Activated CD4-positive, alpha-beta T cell treated with anti-CD3 and anti-CD28 coated beads, Interleukin-2, Interleukin-4, amounts not matched to agents 100 ng/mL and 50 ng/mL, durations not matched to agents 16 hours and 8 hours (primary cell): ENCODE data around the gene MGLL.
"Not testable (repeated sequence)": the region's sequence is repeated elsewhere in the genome, so short reads cannot be mapped to it uniquely, and the experiment has no call there.

Experiments
- DNase-seq: peaks from one replicate; pipeline ENCODE4 v3.0.0-alpha.2; 2020; ENCODE audit warnings: low spot score

MGLL gene

DNA sequence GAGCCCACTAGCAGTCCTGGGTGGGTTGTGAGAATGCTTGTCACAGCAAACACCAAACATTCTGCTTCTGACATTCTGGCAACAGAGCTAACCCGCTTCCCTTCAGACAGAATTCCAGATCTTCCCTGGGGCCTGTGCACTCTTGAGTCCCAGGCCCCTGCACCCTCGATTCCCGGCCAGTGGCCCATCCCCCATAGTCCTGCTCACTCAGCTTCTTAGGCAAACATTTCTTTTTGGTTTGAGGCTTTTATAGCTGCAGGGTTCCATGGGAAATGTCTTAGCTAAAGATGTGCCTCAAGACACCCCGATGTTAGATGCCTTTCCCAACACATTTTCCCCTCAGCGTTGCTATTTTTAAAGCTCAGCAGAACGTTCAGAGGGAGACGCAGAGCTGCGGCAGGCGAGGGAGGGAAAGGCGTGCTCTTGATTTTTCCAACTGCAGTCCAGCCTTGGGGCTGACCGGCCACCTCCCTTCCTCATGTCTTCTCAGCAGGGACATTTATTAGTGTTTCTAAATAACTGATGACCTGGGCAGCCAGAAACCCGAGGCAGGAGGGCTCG is 114.4 kb downstream of the MGLL start:
- DNase-seq = no peak

DNA sequence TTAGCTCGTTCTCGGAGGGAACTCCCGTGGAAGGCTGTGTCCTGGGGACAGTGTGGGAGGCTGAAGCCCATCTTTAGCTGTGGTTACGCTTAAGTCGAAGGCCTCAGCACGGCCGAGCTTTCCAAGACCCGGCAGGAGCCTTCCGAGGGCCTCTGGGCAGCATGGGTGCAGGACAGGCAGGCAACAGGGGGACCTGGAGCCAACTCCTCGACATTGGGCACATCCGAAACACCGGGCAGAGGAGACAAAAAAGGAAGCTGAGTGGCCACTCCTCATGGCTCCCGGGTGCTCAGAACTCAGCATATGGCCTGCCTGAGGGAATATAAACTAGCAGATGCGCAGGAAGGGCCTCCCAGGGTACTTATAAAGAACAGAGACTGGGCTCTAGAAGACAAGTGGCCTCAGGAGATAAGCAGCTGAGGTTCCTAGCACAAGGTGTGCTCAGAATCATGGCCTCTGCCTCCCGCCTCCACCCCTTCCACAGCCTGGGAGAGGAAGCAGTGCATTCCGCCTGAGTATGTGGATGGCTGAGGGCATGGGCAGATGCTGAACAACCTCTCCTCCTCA is 115.4 kb downstream of the MGLL start:
- no peak for DNase-seq

DNA sequence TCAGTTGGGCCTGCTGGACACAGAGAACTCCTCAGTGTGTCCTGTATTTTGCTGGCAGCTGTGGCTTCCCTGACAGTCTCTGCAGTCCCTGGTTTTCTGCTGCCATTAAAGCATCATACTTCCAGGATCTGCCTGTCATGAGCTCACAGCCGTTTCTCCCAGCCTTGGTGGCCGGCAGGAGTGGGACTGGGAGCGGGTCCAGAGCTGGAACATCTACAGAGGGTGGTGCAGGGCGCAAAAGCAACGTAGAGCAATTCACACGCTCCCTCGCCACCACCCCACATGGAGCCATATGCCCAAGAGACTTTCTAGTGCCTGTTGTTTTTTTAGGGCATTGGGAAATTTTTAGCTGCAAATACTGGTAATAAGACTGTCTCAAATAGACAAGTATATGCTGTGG is 116.0 kb downstream of the MGLL start:
- DNase-seq = no peak

DNA sequence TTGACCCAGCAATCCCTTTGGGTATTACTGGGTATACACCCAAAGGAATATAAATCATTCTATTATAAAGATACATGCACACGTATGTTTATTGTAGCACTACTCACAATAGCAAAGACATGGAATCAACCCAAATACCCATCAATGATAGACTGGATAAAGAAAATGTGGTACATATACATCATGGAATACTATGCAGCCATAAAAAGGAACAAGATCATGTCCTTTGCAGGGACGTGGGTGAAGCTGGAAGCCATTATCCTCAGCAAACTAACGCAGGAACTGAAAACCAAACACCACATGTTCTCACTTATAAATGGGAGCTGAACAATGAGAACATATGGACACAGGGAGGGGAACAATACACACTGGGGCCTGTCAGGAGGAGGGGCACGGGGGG is 117.5 kb downstream of the MGLL start:
- DNase-seq = not testable (repeated sequence)

DNA sequence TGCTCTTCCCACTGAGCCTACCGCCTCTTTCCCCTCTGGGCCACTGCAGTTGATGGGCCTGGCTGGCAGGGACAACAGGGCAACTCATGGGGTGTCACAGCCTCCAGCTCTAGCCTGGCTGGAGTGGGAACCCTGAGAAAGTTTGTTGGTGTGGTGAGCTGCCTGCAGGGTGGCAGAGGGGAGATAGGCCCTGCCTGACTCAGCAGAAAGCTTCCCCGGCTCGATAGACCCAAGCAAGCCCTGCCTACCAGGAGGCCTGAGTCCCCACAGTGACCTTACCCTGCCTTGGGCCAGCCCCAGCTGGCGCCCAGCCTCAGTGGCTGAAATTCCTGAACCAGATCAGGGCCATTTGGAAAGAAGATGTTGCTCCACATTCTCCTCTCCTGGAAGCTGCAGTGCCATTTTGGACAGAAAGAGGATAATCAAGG is 120.2 kb downstream of the MGLL start:
- no peak for DNase-seq

DNA sequence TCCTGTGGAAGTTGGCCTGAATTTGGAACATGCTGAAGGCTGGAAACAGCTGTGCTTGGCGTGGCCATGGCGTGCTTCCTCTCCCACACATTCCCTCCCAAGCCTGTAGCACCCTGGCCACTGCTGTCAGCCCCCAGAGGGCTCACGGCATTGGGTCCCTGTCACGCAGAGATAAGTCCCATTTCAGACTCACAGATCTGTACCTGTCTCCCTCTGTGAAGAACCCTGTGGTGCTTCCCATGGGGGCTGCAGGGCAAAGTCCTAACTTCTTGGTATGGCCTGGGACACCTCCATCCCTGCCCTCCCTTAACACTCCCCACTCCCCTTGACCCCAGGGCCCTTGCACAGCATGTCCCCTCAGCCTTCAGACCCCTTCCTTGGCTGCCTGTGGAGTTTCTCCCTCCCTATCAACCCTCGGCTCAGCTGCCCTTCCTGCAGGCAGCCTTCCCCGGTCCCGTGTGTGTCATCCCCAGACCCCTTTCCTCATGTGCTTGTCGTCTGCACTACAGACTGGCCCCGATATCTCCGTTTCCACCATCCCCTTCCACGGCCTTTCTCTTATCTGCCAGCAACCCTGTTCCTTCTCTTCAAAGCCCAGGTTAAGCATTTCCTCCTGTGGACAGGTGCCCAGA is 120.9 kb downstream of the MGLL start:
- no peak for DNase-seq

DNA sequence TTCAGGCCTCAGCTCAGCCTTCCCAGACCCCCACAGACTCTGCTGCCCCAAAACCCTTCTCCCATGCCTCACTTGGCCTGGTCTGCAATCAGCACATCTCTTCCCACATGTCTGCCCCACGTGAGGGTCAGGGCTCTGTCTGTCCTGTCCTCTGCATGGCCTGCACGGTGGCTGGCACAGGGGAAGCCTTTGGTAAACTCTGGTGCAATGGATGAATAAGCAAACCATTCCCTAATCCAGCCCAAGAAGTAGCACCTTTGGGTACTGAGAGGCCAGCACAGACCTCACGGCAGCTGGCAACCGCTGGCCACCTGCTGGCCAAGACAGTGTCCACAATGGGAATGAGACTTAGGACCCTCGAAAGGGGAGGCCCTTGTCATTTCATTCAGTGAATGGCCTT is 121.9 kb downstream of the MGLL start:
- DNase-seq = no peak

DNA sequence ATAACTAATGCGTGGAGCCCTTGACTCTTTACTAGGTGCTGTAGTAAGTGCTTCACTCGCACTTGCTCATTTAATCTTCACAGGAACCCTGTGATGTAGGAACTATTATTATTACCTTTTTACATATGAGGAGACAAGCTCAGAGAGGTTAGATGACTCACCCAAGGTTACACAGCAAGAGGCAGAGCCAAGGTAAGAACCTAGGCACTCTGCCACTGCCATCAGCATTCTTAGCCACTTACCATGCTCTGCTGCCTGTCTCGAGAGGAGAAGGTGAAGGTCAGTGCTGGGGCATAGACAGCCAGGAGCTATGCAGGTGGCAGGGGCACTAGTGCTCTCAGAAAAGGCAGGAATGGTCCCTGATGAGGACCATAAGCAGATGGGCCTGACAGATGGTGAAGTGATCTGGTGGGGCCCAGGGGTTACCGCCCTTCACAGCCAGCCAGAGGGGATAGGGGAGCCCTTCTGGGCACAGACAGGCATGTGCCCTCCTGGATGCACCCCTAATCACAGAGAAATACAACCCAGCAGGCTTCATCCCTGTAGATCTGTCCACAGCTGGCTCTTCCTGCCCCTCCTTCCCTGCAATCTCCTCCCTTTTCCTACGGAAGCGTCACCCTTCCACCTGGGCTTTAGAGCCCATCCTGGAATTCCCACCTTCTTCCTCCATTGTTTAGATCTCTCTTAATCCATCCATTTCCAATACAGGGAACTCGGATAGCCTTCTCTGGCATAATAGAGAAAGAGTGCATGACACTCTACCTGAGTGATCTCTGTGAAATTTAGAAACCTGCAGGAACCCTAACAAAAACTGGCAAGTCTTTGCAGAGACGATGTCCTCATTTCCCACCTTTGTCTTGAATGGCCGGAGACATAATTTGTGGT is 122.7 kb downstream of the MGLL start:
- no peak for DNase-seq

DNA sequence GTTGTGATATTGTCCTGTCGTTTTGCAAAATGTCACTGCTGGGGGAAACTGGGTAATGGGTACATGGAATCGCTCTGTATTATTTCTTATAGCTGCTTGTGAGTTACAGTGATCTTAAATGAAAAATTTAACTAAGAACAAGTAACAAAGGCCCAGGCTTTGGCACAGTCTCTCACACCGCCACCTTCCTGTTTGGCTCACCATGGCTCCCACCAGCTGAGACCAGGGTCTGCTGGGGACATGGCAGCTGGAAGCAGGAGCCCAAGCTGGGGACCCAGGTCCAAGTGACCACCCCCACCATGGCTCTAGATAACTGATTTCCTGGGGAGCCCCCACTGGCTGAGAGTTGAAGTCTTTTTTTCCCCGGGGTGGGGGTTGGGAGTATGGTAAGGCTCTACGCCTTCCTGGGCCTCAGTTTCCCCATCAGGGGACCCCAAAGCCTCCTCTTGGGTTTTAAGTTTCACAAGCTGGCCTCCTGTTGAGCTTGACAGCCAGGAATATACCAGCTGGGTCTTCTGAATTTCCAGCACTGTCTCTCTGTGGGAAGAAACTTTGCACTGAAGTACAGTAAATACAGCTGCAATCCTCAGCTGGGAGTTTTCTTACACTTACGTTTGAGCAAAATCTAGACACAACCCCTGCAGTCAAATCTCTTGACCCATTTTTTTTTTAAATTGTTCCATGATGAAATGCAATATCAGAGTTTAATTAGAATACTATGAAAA is 123.5 kb downstream of the MGLL start:
- DNase-seq = no peak

DNA sequence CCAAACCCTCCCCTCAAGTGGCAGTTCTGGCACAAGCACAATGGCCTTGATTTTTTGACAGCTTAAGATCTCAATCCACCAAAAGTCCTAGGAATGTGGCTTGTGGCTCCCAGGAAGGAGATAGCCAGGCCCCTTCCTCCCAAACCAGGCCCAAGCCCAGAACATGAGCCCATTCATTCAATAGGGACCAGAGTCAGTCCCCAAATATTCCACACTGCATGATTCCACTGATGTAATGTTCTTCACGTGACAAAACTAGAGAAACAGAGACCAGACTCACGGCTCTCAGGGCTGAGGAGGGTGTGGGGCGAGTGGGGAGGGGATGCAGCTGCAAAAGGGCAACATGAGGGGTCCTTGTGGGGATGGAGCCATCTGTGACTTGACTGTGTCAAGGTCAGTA is 124.0 kb downstream of the MGLL start:
- no peak for DNase-seq

DNA sequence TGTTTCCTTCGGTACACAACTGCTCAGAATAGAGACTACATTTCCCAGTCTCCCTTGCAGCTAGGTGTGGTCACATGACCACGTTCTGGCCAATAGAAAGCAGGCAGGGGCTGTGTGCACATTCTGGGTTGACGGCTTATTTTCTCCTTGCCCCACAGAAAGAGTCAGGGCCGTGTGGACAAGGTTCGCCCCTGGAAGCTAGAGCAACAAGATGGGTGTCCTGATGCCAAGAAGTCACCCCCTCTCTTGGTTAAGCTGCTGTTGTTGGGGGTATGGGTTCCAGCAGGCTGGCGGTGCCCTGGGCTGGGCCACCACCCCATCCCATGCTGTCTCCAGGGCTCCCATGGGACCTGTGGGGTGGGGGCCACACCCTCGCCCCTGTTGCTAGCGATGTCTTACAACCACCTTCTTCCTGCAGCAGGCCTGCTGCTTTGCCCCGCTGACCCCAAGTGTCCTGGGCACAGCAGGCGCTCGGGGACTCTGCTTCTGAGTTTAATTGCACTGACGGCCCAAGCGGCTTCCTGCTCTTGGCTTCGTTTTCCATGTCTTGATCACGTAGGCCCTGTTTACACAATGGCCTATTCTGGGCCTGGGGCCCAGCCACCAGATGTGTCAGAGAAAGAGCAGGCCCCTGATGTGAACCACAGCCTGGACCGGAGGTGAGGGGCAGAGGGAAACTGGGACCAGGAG is 124.6 kb downstream of the MGLL start:
- DNase-seq = peak; percentile 73

DNA sequence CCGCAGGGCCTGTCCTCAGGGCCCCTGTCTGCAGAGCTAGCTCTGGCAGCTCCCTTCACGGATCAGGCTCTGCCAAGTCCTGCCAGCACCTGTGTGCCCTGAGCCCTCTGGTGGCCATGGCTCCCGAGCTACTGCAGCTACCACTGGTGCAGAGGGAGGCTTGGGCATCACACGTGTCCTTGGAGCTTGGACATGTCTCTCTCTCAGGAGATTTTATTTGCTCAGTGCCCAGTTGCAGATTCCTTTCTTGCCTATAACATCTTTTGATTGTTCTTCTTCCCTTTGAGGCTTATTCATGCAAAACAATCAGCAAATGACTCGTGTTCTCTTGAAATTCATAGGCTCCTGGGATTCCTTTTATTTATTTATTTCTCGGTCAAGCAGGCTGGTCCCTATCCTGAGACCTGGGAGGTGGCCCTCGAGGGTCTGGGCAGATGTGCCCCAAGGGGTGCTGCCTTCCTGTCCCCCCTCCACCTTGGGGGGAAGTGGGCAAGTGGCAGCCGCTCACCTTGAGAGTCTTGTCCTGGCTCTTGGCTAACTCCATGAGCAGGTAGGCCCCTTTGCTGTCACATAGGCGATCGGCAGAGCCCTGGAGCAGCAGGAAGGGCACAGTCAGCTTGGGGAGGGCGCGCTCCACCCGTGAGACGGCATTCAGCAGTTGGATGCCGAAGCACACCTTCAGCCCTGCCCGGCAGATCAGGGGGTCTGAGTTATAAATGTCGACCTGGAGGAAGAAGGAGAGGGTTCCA is 127.7 kb downstream of the MGLL start:
- DNase-seq = peak; percentile 24

DNA sequence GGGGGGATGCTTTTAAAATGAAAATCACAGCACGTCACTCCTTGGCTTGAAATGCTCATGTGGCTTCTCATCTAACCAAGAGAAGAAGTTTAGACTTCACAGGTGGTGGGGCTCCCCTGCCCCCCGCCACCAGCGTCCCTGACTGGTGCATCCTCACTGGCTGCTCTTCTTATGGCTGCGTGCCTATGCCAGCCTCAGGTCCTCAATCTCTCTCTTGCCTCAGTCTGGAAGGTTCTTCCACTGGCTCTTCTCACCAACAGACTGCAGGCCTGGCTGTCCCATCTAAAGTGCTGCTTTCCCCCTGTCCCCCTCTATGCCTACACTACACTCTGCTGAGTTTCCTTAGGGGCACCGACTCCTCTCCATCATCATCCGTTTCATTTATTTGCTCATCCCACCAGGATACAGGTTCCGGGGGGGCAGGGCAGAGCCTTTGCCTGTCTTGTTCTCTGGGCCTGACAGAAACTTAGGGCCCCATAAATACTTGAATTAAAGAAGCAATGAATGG is 128.9 kb downstream of the MGLL start:
- DNase-seq = no peak

DNA sequence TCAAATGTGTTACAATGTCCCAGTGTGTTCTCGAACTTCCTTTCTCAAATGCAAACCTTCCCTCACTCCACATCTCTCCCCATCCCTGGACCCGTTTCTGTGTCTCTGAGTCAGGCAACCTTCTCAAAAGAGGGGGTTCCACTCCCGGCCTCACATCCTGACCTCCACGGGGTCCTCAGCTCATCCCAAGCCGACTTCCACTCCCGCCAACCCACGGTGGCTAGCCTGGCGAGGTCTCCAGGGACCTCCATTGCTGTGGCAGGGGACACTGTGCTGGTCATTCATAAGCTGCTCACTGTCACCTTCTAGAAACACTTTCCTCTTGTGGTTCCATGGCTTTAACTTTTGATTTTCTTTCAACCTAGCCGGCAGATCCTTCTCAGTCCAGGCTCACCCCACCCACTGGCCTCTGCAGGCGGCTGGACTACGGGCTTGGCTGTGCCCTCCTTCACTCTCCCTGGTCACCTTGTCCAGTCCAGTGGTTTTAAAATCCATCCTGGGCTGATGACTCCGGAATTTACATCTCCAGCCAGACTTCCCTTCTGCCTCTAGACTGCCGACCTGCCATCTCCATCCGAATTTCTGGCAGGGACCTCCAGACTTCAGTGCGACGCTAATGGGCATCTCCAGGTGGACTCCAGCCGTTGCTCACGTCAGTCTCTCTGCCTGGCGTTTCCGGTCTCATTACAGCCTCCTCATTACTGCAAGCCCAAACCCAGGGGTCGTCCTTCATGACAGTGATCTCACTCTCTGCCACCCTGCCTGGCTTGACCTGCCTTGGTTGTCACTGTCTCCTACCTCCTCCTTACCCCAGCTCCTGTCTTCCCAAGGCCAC is 129.6 kb downstream of the MGLL start:
- no peak for DNase-seq

DNA sequence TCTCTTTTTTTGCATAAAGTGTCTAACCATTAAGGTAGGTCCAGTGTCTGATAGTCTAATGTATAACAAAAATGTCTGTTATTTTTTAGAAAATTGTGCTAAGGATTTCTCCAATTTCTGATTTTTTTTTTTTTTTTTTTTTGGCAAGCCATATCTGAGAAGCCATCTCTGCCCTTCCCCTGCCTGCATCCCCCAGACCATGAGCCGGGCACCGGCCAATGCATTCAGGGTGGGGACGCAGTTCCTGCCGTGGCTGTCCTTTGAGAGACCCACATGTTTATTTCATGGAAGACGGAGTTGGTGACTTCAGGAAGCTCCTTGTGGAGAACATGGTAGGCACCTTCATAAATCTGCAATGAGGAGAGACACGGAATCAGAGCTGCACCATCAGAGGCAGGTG is 130.3 kb downstream of the MGLL start:
- no peak for DNase-seq

DNA sequence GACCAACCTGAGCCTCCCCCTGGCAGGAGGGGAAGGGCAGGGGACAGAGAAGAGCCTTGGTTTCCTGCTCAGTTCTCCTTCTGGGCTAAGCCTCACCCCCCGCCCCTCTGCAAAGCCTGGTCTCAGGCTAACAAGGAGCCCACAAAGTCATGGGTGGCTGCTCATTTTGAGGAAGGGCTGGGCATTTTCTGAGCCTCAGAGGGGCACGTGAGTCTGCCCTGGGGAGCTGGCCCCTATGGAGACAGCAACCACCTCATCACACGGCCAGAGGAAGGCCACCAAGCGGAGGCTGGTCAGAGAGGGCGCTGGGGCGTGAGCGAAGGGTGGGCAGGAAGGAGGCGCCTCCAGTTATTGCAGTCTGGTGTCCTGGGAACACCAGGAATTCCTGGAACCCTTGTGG is 130.8 kb downstream of the MGLL start:
- no peak for DNase-seq

DNA sequence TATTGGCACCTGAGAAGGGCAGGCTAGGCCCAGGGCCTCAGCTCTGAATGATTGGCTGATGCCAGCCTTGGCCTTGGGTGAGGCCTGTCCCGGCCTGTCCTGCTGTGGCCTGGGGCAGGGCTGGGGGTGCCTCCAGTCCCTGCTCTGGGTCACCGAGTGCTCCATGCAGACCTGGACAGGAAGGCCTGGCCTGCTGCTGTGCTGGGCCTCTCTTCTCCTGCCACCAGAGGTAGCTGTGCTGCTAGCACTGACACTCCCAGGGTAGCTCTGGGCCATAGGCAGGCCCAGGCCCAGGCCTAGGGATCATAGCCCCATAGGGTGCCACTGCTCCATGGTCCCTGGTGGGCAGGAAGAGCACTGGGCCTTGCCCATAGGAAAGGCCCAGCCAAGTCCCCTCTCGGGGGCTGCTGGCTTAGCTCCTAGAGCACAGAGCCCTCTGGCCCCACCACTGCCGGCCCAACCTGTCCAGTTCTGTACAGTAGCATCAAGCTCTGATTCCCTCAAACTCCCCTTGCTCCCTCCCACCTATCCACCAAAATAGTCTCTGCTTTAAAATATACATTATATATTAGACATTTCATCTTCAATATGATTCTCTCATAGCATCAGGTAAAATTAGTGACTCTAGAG is 131.4 kb downstream of the MGLL start:
- no peak for DNase-seq

DNA sequence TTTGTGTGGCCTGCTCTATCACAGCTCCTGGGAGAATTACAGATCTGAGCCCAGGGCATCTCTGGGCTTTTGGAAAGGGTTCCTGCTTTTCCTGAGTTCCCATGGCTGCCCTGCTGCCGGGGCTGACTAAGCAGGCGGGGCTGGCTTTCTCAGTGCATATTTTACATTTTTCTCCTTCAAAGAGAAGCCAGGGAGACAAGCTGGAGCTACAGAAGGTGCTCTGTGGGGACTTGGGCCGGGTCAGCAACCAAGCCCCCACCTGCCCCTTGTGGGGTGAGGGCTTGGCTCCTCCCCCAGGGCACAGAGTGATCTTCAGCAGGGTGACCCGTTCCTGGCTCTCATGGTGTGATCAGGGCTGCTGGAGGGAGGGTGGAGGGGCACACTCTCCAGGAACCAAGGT is 132.2 kb downstream of the MGLL start:
- no peak for DNase-seq

DNA sequence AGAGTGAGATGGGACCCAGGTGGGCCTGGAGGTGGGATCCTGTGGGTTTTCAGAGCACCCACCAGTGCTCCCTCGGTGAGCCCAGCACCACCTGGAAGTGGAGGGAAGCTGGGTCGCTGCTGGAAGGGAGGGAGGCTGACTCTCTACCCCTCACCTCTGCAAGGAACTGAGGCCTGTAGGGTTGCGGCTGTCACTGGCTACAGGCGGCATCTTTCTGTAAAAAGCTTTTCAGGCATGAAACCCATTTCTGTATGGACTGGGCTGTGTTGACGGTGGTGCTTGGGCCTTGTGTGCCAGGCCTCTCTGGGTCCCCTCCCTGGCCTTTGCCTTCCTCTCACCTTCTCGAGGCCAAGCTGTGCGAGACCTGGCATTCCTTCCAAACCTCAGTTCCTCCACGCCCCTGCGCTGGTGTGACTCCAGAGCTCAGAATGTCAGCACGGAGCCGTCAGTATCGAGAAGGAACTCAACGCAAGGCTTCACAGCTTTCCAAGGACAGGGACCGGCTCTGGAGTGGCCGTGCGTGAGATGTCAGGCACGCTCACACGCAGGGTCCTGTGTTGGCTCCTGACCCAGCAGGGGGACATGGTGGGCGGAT is 133.0 kb downstream of the MGLL start:
- no peak for DNase-seq
